A549 (cell line): ENCODE measurements around the gene RAB23.

ENCODE experiments used
- CEBPB ChIP-seq, 2 experiments: fragments of >200 bp in 1 of 2; sonication (Bioruptor Twin) in 1 of 2; formaldehyde crosslinking in 1 of 2; IDR thresholded peaks; 2 replicates each; pipeline ENCODE4 v1.6.1; 2012 to 2016
- CTCF ChIP-seq: fragments of >200 bp; sonication (Bioruptor Twin); formaldehyde crosslinking; IDR thresholded peaks from 3 replicates; pipeline ENCODE4 v1.5.1; 2016
- EP300 ChIP-seq, 2 experiments: fragments of >200 bp; sonication (Bioruptor Twin); formaldehyde crosslinking; IDR thresholded peaks; 2 replicates in 1 of 2; 3 replicates in 1 of 2; pipeline ENCODE4 v1.6.1; 2016 to 2017
- HOXA7 ChIP-seq: fragments of 250-450 bp; sonication (Bioruptor Pico); IDR thresholded peaks from 2 replicates; pipeline ENCODE4 v1.5.0; 2020; ENCODE audit warnings: mild to moderate bottlenecking, moderate library complexity
- MYC ChIP-seq: IDR thresholded peaks from 2 replicates; pipeline ENCODE4 v1.6.1; 2012; ENCODE audit warnings: mild to moderate bottlenecking, inconsistent platforms, low read length, improper control_type of control experiment, borderline replicate concordance
- REST ChIP-seq: fragments of 200-600 bp; sonication (generic); IDR thresholded peaks from 2 replicates; pipeline ENCODE4 v1.6.1; 2016; ENCODE audit warnings: antibody characterized with exemption, mild to moderate bottlenecking, moderate library complexity
- USF2 ChIP-seq: fragments of 450-650 bp; IDR thresholded peaks from 2 replicates; pipeline ENCODE4 v1.6.1; 2014; ENCODE audit warnings: antibody characterized with exemption
- ZFP36 ChIP-seq: fragments of 450-650 bp; IDR thresholded peaks from 2 replicates; pipeline ENCODE4 v1.6.1; 2014; ENCODE audit warnings: borderline replicate concordance; ENCODE audit not compliant: partially characterized antibody

GRCh38 chr6:57165080-57165479 is 57.0 kb downstream of the RAB23 start:
- TF ChIP-seq REST (no peak), MYC (no peak), CEBPB (IDR thresholded peaks at IDR 0.05) (no peak), CTCF (no peak), EP300 (IDR thresholded peaks at IDR 0.05) (no peak), HOXA7 (CRISPR knock-in tag) (no peak), ZFP36 (no peak), USF2 (no peak)
